HEK293T (cell line): ENCODE data around the gene EPS8.

Experiments
- CTCF ChIA-PET: fragments of 350-600 bp; formaldehyde crosslinking; extraction: SDS; loops from one replicate; lab custom pipeline; 2021; ENCODE audit warnings: antibody characterized with exemption, inconsistent platforms; lab: Yijun Ruan, JAX
- POLR2A ChIA-PET: fragments of 350-600 bp; formaldehyde crosslinking; extraction: SDS; loops from one replicate; lab custom pipeline; 2020; ENCODE audit warnings: antibody characterized with exemption, inconsistent platforms; lab: Yijun Ruan, JAX
- DNase-seq: peaks from one replicate; pipeline ENCODE4 v3.0.0; 2012; ENCODE audit warnings: mixed read lengths; ENCODE audit errors: extremely low spot score
- ARNT ChIP-seq: fragments of 450-650 bp; IDR thresholded peaks from 2 replicates; pipeline ENCODE4 v1.6.1; 2017; ENCODE audit warnings: mild to moderate bottlenecking
- BHLHE40 ChIP-seq: fragments of 450-650 bp; IDR thresholded peaks from 2 replicates; pipeline ENCODE4 v1.6.1; 2016; ENCODE audit warnings: mild to moderate bottlenecking, moderate library complexity, borderline replicate concordance
- CTBP1 ChIP-seq: fragments of 450-650 bp; IDR thresholded peaks from 2 replicates; pipeline ENCODE4 v1.6.1; 2016; ENCODE audit warnings: borderline replicate concordance
- ELF4 ChIP-seq: fragments of 450-650 bp; IDR thresholded peaks from 2 replicates; pipeline ENCODE4 v1.6.1; 2017; ENCODE audit warnings: antibody characterized with exemption
- FOXA1 ChIP-seq: fragments of 450-650 bp; IDR thresholded peaks from 2 replicates; pipeline ENCODE4 v1.6.1; 2016; ENCODE audit warnings: mild to moderate bottlenecking
- FOXK2 ChIP-seq: fragments of 450-650 bp; IDR thresholded peaks from 2 replicates; pipeline ENCODE4 v1.6.1; 2016; ENCODE audit warnings: mild to moderate bottlenecking
- FOXM1 ChIP-seq: fragments of 450-650 bp; IDR thresholded peaks from 2 replicates; pipeline ENCODE4 v1.6.1; 2017; ENCODE audit warnings: mild to moderate bottlenecking, borderline replicate concordance
- HDGF ChIP-seq: fragments of 450-650 bp; IDR thresholded peaks from 2 replicates; pipeline ENCODE4 v1.6.1; 2017; ENCODE audit warnings: antibody characterized with exemption, borderline replicate concordance
- L3MBTL2 ChIP-seq: fragments of 450-650 bp; conservative IDR thresholded peaks from 2 replicates; pipeline ENCODE4 v1.6.1; 2016; ENCODE audit warnings: mild to moderate bottlenecking
- LEF1 ChIP-seq: fragments of 450-650 bp; IDR thresholded peaks from 2 replicates; pipeline ENCODE4 v1.6.1; 2017; ENCODE audit warnings: mild to moderate bottlenecking, borderline replicate concordance
- NFRKB ChIP-seq: fragments of 450-650 bp; IDR thresholded peaks from 2 replicates; pipeline ENCODE4 v1.6.1; 2016; ENCODE audit warnings: mild to moderate bottlenecking, moderate library complexity
- PKNOX1 ChIP-seq: fragments of 450-650 bp; IDR thresholded peaks from 2 replicates; pipeline ENCODE4 v1.6.1; 2016
- SP1 ChIP-seq: fragments of 450-650 bp; IDR thresholded peaks from 2 replicates; pipeline ENCODE4 v1.6.1; 2017
- SUZ12 ChIP-seq: fragments of 450-650 bp; IDR thresholded peaks from 2 replicates; pipeline ENCODE4 v1.6.1; 2016; ENCODE audit warnings: mild to moderate bottlenecking
- TARDBP ChIP-seq: fragments of 450-650 bp; IDR thresholded peaks from 2 replicates; pipeline ENCODE4 v1.6.1; 2016
- ZNF384 ChIP-seq: fragments of 450-650 bp; IDR thresholded peaks from 2 replicates; pipeline ENCODE4 v1.6.1; 2016

EPS8 gene

DNA sequence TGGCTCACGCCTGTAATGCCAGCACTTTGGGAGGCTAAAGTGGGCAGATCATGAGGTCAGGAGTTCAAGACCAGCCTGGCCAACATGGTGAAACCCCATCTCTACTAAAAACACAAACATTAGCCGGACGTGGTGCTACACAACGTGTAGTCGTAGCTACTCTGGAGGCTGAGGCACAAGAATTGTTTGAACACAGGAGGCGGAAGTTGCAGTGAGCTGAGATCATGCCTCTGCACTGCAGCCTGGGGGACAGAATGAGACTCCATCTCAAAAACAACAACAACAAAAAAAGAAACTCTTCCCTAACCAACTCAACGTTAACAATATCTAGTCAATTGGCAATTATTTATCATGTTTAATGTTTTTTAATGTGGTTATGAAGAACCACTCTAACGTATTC lies 89.3 kb downstream of the EPS8 start:
- ChIA-PET CTCF (no interaction called here), POLR2A (no interaction called here)
- no peak for DNase-seq
- TF ChIP-seq HDGF (no peak), PKNOX1 (no peak), ZNF384 (no peak), LEF1 (no peak), SP1 (no peak), L3MBTL2 (no peak), FOXK2 (no peak), FOXA1 (no peak), ARNT (no peak), CTBP1 (no peak), ELF4 (no peak), FOXM1 (no peak), NFRKB (no peak), TARDBP (no peak), SUZ12 (no peak), BHLHE40 (no peak)

DNA sequence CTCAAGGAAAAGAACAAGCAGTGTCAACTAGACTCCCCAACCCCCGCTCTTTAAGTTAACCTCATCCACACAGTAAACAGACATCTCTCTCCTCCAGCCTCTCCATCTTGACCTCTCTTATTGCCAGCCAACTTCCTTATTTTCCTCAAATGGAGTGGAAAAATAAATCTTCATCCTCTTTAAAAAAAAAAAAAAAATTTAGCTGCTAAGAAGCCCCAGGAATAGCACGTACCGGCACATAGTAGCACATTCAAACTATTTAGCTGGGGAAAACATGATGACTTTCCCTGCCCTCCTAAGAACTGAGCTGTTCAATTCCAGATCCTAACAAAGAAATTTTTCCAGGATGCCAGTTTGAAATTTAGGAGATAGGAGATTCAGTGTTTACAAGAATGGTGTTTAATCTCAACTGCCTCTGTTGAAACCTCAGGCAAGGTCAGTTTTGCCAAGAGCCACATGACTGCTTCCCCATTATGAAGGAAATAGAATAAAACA lies 90.8 kb downstream of the EPS8 start:
- DNase-seq: no peak
- ChIA-PET CTCF (no interaction called here), POLR2A (no interaction called here)
- TF ChIP-seq PKNOX1: no peak
- TF ChIP-seq ELF4: no peak
- TF ChIP-seq LEF1: no peak
- TF ChIP-seq FOXM1: no peak

DNA sequence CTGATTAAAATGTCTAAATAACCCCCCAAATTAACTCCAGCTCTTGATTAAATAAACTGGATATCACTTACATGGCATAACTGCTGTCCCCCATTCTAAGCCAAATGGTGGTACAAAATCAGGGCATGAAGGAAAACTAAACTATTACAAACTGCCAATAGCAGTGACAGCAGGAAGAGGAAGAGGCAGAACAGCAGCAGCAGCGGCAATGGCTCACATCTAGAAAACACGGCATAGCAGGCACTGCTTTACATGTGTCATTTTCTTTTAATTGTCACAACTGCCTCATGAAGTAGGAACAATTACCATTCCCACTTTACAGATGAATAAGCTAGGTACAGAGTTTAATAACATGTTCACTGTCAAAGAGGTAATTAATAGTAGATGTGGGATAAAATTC lies 92.0 kb downstream of the EPS8 start:
- no peak for TF ChIP-seq HDGF
- TF ChIP-seq FOXM1: no peak
- TF ChIP-seq FOXK2: no peak
- TF ChIP-seq SP1: no peak
- TF ChIP-seq CTBP1: no peak
- CTCF ChIA-PET: no interaction called here
- no peak for DNase-seq
- POLR2A ChIA-PET: no interaction called here

DNA sequence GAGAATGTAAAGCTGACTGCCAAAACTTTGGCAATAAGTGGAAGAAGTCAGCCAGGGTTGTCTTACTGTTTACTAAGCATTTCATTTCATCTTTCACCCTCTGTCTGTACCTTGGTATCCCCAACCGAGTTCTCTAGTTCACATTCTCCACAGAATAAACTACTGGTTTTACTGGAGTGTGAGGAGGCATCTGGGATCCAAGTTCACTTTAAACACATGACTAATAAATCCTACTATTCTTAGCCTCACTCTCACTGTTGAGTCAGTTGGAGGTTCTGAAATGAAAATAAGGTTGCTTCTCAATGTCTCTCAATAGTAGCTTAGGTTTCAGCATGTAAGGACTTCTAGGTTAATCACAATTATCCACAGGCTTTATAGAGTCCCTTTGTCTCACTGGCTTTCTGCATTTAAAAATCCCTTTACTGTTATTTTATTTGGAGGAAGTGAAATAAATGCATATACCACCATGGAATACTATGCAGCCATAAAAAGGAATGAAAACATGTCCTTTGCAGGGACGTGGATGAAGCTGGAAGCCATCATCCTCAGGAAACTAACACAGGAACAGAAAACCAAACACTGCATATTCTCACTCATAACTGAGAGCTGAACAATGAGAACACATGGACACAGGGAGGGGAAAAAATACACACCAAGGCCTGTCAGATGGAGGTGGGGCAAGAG lies 95.8 kb downstream of the EPS8 start:
- TF ChIP-seq CTBP1 (no peak), ZNF384 (no peak), SUZ12 (no peak), FOXK2 (no peak), FOXM1 (no peak), PKNOX1 (no peak), NFRKB (no peak), FOXA1 (no peak), L3MBTL2 (no peak), SP1 (no peak), ELF4 (no peak)
- CTCF ChIA-PET: interaction anchor here (0.6 kb wide), 1 partner anchor 71 kb away, joined by 3 read pairs; no protein-coding TSS in a partner anchor
- POLR2A ChIA-PET: no interaction called here
- no peak for DNase-seq

DNA sequence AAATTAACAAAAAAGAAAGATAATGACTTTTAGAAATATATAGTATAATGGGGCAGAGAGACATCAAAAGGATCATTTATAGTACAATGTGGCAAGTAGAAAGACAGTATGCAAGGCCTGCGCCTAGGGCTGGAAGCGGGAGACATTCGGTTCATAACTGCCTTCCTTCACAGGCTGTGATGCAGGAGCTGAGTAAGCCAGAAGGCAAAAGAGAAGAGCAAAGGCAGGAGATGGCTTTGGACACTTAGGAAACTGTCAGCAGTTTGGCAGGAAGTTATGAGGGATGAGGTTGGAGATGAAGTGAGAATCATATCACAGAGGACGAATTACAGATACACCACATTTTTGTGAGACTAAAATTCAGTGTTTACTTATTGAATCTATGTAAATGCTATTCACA lies 97.8 kb downstream of the EPS8 start:
- POLR2A ChIA-PET: interaction anchor here (1.0 kb wide), 1 partner anchor 114 kb away, joined by 3 read pairs; no protein-coding TSS in a partner anchor
- no peak for DNase-seq
- no peak for TF ChIP-seq PKNOX1
- TF ChIP-seq FOXK2: no peak
- TF ChIP-seq ELF4: no peak
- TF ChIP-seq NFRKB: no peak
- CTCF ChIA-PET: no interaction called here

GRCh38 chr12:15690320-15690719 lies 98.9 kb downstream of the EPS8 start:
- POLR2A ChIA-PET: no interaction called here
- CTCF ChIA-PET: no interaction called here
- no peak for DNase-seq
- TF ChIP-seq NFRKB (no peak), ZNF384 (no peak), LEF1 (no peak), BHLHE40 (no peak), ELF4 (no peak), FOXA1 (no peak), TARDBP (no peak)
